ENCODE measurements around the gene PCDHB6.
"Not testable (repeated sequence)": the region's sequence is repeated elsewhere in the genome, so short reads cannot be mapped to it uniquely, and the experiment has no call there.

PCDHB6 gene

DNA sequence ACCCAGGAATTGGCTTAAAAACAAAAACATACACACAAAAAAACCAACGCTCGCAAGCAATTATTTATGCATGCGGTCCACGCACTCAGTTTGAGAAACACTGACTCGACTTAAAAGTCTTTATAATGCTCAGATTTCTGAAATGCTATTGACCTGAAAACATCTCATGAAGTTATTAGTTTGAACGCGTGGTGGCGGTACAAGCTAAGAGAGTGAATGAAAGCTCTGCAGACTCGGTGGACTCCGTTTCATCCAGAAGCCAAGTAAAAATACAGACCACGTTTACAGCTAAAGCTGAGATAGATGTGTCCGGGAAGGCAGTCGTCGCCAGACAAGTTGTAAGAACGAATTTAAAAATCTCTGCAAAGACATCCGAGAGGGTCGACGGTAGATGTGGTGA, at the start of gene PCDHB6:
Gene PCDHB6 (plus strand): TSS at position 246 of the 400 bp plus-strand sequence. CDS start 201 bp downstream, outside the sequence.
- DNase-seq (ENCODE audit: low read depth in 2 of 2), result no peak

DNA sequence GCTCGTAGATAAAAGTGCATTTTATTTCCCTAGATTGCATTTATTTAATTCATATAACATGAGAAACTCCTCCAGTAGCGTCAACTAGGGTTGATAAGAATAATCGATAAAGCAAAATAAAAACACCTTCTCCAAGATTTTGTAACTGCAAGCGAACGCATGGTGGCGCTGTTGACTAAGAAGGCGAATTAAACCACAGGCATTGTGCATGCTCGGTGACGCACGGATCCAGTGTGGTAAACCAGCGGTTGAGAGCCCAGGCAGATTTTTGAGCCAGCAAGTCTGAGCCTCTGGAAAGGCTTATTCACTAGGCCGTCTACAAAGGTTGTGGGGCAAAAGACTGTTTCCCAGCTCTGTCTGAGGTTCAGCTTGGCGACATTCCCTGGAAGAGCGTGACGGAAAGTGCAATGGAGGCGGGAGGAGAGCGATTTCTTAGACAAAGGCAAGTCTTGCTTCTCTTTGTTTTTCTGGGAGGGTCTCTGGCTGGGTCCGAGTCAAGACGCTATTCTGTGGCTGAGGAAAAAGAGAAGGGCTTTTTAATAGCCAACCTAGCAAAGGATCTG, 49.5 kb upstream of the PCDHB6 start, which contains the start of gene PCDHB3:
Gene PCDHB3 (plus strand): TSS at position 231 of the 563 bp plus-strand sequence. CDS start 177 bp downstream, at position 408.
- DNase-seq (ENCODE audit: low read depth in 2 of 2), result no peak

DNA sequence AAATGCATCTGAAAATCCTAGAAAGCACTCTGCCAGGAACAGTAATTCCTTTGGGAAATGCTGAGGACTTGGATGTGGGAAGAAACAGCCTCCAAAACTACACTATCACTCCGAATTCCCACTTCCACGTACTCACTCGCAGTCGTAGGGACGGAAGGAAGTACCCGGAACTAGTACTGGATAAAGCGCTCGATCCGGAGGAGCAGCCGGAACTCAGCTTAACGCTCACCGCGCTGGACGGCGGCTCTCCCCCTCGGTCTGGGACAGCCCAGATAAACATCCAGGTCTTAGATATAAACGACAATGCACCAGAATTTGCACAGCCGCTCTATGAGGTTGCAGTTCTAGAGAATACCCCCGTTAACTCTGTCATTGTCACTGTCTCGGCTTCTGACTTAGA, 48.8 kb upstream of the PCDHB6 start:
- no peak for DNase-seq (ENCODE audit: low read depth in 2 of 2)

DNA sequence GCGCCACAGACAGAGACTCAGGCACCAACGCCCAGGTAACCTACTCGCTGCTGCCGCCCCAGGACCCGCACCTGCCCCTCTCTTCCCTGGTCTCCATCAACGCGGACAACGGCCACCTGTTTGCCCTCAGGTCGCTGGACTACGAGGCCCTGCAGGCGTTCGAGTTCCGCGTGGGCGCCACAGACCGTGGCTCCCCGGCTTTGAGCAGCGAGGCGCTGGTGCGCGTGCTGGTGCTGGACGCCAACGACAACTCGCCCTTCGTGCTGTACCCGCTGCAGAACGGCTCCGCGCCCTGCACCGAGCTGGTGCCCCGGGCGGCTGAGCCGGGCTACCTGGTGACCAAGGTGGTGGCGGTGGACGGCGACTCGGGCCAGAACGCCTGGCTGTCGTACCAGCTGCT, 47.8 kb upstream of the PCDHB6 start:
- not testable (repeated sequence) for DNase-seq (ENCODE audit: low read depth in 2 of 2)

DNA sequence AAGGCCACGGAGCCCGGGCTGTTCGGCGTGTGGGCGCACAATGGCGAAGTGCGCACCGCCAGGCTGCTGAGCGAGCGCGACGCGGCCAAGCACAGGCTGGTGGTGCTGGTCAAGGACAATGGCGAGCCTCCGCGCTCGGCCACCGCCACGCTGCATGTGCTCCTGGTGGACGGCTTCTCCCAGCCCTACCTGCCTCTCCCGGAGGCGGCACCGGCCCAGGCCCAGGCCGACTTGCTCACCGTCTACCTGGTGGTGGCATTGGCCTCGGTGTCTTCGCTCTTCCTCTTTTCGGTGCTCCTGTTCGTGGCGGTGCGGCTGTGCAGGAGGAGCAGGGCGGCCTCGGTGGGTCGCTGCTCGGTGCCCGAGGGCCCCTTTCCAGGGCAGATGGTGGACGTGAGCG, 47.4 kb upstream of the PCDHB6 start:
- DNase-seq (ENCODE audit: low read depth in 2 of 2), result not testable (repeated sequence)

DNA sequence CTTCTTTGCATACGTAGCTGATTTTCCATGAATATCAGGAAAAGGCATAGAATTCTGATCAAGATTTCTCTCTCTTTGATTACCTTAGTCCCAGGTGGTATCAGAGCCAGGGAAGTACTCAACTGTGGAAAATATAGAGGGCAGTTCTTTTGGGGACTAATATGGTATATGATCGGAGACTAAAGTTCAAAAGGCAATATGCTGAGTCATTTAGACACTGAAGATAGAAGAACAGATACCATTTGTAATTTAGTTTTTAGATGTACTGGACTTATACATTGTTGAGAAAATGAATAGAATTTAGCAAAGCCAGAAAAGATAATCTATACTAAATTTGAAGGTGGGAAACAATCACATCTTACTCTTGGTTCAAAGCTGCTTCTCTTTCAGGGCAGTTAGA, 44.5 kb upstream of the PCDHB6 start:
- no peak for DNase-seq (ENCODE audit: low read depth in 2 of 2)

DNA sequence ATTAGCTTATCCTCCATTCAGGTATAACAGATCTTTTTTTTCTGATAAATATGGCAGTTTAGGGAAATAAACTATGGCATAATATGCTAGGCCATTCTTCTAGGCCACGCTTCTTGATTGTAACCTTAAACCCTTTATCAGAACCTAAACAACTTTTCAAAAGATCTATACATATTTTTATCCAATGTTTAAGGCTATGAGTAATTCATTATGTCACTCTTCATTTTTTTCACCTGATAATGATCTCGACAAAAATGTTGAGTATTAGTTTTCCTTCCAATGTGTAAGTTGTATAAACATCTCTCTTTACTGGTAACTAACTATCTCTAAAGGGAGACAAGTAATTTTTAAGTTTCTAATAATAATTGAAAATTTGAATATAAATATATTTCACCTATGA, 30.6 kb upstream of the PCDHB6 start:
- DNase-seq (ENCODE audit: low read depth in 2 of 2), result no peak

DNA sequence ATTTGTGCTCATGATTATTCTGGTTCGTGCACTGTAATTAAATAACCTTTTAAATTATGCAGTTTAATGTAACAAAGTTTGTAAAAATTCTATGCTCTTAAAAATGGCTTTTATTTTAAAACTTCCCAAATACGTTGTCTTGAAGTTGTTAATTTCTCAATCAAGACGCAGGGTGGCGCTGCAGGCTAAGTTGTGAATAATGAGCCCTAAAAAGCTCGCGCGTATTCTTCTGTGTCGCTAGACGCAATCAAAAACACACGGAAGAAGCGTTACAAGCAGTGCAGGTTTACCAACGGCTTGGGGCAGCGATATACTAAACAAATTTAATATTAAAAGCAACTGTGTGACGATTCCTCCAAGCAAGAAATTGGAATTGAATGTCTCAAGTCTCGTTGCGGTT, 28.3 kb upstream of the PCDHB6 start, which contains the start of gene PCDHB4:
Gene PCDHB4 (plus strand): TSS at position 256 of the 400 bp plus-strand sequence. CDS start 181 bp downstream, outside the sequence.
- no peak for DNase-seq (ENCODE audit: low read depth in 2 of 2)

DNA sequence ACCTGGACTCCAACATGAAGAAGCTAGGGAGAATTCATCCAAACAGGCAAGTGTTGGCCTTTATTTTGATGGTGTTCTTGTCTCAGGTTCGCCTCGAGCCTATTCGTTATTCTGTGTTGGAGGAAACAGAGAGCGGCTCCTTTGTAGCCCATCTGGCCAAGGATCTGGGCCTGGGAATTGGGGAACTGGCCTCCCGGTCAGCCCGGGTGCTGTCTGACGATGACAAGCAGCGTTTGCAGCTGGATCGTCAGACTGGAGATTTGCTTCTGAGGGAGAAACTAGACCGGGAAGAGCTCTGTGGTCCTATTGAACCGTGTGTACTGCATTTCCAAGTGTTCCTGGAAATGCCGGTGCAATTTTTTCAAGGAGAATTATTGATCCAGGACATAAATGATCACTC, 27.9 kb upstream of the PCDHB6 start:
- no peak for DNase-seq (ENCODE audit: low read depth in 2 of 2)

DNA sequence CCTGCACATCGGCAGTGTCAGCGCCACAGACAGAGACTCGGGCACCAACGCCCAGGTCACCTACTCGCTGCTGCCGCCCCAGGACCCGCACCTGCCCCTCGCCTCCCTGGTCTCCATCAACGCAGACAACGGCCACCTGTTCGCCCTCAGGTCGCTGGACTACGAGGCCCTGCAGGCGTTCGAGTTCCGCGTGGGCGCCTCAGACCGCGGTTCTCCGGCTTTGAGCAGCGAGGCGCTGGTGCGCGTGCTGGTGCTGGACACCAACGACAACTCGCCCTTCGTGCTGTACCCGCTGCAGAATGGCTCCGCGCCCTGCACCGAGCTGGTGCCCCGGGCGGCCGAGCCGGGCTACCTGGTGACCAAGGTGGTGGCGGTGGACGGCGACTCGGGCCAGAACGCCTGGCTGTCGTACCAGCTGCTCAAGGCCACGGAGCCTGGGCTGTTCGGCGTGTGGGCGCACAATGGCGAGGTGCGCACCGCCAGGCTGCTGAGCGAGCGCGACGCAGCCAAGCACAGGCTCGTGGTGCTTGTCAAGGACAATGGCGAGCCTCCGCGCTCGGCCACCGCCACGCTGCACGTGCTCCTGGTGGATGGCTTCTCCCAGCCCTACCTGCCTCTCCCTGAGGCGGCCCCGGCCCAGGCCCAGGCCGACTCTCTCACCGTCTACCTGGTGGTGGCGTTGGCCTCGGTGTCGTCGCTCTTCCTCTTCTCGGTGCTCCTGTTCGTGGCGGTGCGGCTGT, 26.3 kb upstream of the PCDHB6 start:
- DNase-seq (ENCODE audit: low read depth in 2 of 2), result not testable (repeated sequence)

DNA sequence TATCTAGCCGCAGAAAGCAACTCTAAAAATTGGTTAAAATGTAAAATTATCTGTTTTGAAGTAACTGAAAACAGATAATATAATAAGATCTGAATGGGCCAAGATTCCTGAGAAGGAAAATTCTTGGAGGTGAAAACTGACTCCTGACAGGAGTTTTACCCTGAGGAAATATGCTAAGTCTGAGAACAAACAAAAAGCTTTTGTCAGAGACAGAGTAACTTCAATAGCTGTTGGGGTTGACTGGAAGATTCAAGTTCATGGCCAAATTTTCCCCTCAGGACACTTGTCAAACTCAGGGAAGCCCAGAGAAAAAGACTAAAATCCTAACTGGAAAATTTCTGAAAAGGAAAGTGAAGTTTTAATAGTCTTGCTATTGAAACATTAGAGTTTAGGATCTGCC, 22.6 kb upstream of the PCDHB6 start:
- DNase-seq (ENCODE audit: low read depth in 2 of 2), result no peak

DNA sequence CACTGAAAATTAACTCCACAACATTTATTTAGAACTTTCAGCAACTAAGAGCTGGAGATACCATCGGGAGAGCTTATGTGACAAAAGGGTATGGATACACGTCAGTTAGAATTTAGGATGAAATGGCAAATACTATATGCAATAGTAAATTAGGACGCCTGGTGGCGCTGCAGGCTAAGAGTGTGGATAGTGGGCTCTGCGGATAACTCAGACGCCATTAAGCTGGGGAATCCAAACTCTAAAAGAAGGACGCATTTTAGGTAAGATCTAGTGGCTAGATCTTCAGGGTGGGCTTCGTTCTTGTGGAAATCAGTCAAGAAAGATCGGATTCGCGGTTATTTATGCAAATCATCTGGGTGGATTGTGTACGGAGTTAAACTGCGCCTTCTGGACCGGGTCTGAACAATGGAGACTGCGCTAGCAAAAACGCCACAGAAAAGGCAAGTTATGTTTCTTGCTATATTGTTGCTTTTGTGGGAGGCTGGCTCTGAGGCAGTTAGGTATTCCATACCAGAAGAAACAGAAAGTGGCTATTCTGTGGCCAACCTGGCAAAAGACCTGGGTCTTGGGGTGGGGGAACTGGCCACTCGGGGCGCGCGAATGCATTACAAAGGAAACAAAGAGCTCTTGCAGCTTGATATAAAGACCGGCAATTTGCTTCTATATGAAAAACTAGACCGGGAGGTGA, 14.7 kb upstream of the PCDHB6 start, which contains the start of gene PCDHB5:
Gene PCDHB5 (plus strand): TSS at position 177 of the 688 bp plus-strand sequence. CDS start 229 bp downstream, at position 406.
- DNase-seq (ENCODE audit: low read depth in 2 of 2), result no peak

DNA sequence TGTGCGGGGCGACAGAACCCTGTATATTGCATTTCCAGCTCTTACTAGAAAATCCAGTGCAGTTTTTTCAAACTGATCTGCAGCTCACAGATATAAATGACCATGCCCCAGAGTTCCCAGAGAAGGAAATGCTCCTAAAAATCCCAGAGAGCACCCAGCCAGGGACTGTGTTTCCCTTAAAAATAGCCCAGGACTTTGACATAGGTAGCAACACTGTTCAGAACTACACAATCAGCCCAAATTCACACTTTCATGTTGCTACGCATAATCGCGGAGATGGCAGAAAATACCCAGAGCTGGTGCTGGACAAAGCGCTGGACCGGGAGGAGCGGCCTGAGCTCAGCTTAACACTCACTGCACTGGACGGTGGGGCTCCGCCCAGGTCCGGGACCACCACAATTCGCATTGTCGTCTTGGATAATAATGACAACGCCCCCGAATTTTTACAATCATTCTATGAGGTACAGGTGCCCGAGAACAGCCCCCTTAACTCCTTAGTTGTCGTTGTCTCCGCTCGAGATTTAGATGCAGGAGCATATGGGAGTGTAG, 14.1 kb upstream of the PCDHB6 start:
- DNase-seq (ENCODE audit: low read depth in 2 of 2), result no peak

DNA sequence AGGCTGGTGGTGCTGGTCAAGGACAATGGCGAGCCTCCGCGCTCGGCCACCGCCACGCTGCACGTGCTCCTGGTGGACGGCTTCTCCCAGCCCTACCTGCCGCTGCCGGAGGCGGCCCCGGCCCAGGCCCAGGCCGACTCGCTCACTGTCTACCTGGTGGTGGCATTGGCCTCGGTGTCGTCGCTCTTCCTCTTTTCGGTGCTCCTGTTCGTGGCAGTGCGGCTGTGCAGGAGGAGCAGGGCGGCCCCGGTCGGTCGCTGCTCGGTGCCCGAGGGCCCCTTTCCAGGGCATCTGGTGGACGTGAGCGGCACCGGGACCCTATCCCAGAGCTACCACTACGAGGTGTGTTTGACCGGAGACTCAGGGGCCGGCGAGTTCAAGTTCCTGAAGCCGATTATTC, 12.5 kb upstream of the PCDHB6 start:
- DNase-seq (ENCODE audit: low read depth in 2 of 2), result not testable (repeated sequence)

DNA sequence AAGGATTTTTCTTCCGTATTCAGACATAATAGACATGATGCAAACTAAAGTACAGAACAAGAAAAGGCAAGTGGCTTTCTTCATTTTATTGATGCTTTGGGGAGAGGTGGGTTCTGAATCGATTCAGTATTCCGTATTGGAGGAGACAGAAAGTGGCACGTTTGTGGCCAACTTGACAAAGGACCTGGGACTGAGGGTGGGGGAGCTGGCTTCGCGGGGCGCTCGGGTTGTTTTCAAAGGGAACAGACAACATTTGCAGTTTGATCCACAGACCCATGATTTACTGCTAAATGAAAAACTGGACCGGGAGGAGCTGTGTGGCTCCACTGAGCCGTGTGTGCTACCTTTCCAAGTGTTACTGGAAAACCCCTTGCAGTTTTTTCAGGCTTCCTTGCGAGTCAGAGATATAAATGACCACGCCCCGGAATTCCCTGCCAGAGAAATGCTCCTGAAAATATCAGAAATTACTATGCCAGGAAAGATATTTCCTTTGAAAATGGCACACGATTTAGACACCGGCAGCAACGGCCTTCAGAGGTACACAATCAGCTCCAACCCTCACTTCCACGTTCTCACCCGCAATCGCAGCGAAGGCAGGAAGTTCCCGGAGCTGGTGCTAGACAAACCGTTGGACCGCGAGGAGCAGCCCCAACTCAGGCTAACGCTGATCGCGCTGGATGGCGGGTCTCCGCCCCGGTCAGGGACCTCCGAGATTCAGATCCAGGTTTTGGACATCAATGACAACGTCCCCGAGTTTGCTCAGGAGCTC, 551 bp downstream of the PCDHB6 start:
- no peak for DNase-seq (ENCODE audit: low read depth in 2 of 2)

DNA sequence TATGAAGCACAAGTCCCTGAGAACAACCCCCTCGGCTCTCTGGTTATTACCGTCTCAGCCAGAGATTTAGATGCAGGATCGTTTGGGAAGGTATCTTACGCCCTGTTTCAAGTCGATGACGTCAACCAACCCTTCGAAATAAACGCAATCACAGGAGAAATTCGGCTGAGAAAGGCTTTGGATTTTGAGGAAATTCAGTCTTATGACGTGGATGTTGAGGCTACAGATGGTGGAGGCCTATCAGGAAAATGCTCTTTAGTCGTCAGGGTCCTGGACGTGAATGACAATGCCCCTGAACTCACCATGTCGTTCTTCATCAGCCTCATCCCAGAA, 1.1 kb downstream of the PCDHB6 start:
- DNase-seq (ENCODE audit: low read depth in 2 of 2), result no peak

DNA sequence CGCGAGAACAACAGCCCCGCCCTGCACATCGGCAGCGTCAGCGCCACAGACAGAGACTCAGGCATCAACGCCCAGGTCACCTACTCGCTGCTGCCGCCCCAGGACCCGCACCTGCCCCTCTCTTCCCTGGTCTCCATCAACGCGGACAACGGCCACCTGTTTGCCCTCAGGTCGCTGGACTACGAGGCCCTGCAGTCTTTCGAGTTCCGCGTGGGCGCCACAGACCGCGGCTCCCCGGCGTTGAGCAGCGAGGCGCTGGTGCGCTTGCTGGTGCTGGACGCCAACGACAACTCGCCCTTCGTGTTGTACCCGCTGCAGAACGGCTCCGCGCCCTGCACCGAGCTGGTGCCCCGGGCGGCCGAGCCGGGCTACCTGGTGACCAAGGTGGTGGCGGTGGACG, 1.8 kb downstream of the PCDHB6 start:
- DNase-seq (ENCODE audit: low read depth in 2 of 2), result not testable (repeated sequence)

DNA sequence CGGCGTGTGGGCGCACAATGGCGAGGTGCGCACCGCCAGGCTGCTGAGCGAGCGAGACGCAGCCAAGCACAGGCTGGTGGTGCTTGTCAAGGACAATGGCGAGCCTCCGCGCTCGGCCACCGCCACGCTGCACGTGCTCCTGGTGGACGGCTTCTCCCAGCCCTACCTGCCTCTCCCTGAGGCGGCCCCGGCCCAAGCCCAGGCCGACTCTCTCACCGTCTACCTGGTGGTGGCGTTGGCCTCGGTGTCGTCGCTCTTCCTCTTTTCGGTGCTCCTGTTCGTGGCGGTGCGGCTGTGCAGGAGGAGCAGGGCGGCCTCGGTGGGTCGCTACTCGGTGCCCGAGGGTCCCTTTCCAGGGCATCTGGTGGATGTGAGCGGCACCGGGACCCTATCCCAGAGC, 2.2 kb downstream of the PCDHB6 start:
- DNase-seq (ENCODE audit: low read depth in 2 of 2), result not testable (repeated sequence)

DNA sequence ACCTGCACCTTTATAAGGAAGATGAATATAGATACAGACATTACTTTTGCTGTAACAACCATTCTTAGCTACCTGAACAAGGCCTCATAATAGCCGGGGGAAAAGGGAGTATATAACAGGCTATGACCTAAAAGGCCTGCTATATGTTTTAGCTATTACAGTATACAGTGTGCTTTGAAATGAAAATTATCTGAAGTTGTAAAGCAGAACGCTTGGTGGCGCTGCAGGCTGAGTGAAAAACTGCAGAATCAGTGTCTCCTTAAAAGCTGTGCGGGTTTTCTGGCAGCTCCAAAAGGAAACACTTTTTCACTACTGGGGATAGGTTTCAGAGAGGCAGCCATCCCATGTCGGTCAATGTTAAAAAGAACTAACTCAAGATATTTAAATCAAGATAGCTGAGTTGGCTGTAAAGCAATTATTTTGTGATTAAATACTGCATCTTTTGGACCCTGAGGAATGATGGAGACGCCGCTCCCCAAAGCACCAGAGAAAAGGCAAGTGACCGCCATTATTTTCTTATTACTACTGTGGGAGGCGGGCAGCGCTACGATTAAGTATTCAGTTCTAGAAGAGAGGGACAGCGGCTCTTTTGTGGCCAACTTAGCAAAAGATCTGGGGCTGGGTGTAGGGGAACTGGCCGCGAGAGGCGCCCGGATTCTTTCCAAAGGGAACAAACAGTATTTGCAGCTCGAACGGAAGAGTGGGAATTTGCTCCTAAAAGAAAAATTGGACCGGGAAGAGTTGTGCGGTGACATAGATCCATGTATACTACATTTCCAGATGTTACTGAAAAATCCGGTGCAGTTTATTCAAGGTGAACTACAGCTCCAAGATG, 5.9 kb downstream of the PCDHB6 start:
- DNase-seq (ENCODE audit: low read depth in 2 of 2), result no peak

DNA sequence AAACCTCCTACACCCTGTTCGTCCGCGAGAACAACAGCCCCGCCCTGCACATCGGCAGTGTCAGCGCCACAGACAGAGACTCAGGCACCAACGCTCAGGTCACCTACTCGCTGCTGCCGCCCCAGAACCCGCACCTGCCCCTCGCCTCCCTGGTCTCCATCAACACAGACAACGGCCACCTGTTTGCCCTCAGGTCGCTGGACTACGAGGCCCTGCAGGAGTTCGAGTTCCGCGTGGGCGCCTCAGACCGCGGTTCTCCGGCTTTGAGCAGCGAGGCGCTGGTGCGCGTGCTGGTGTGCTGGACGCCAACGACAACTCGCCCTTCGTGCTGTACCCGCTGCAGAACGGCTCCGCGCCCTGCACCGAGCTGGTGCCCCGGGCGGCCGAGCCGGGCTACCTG, 7.5 kb downstream of the PCDHB6 start:
- not testable (repeated sequence) for DNase-seq (ENCODE audit: low read depth in 2 of 2)

DNA sequence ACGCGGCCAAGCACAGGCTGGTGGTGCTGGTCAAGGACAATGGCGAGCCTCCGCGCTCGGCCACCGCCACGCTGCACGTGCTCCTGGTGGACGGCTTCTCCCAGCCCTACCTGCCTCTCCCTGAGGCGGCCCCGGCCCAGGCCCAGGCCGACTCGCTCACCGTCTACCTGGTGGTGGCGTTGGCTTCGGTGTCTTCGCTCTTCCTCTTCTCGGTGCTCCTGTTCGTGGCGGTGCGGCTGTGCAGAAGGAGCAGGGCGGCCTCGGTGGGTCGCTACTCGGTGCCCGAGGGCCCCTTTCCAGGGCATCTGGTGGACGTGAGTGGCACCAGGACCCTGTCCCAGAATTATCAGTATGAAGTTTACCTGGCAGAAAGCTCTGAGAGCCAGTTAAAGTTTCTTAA, 8.0 kb downstream of the PCDHB6 start:
- not testable (repeated sequence) for DNase-seq (ENCODE audit: low read depth in 2 of 2)

Data from stimulated activated CD8-positive, alpha-beta memory T cell treated with anti-CD3 and anti-CD28 coated beads, Interleukin-7, amount 100 ng/mL, for 4 hours (primary cell).